Stomach (tissue), 9 donors: ENCODE data around the gene GOLGA2. TPM values are rescaled to one million over a fixed set of nuclear protein-coding genes. Genes with fewer than 3 reads are reported as not detected.
A peak's percentile ranks its signal among the peaks of the same experiment; 100 is the strongest.

ENCODE experiments used
- DNase-seq, 2 donors: peaks; one replicate each; pipeline versions ENCODE4 v3.0.0 to v3.0.0-alpha.2; 2013 to 2019
- H3K27ac ChIP-seq, 5 donors: fragments of 200-600 bp in 4 of 5; sonication (generic) in 4 of 5; one replicate each; pipeline ENCODE4 v1.5.1; 2013 to 2019; ENCODE audit warnings: mild to moderate bottlenecking in 1 of 5, moderate library complexity in 1 of 5
- H3K27me3 ChIP-seq, 3 donors: fragments of 200-600 bp; sonication (generic); one replicate each; pipeline ENCODE4 v1.5.1; 2017 to 2019; ENCODE audit warnings: mixed run types in 1 of 3
- H3K36me3 ChIP-seq, 4 donors: fragments of 200-600 bp; sonication (generic); 1 replicate in 3 of 4; 2 replicates in 1 of 4; pipeline ENCODE4 v1.5.1; 2016 to 2019
- H3K4me1 ChIP-seq, 4 donors: fragments of 200-600 bp; sonication (generic); one replicate each; pipeline ENCODE4 v1.5.1; 2016 to 2019
- H3K4me3 ChIP-seq, 4 donors: fragments of 200-600 bp; sonication (generic) in 3 of 4; one replicate each; pipeline ENCODE4 v1.5.1; 2016 to 2019; ENCODE audit warnings: mild to moderate bottlenecking in 1 of 4
- H3K9me3 ChIP-seq, 4 donors: fragments of 200-600 bp; sonication (generic); one replicate each; pipeline ENCODE4 v1.5.1; 2016 to 2019
- CTCF ChIP-seq, 7 experiments: fragments of 450-650 bp in 4 of 7; fragments of 200-600 bp in 3 of 7; sonication (generic) in 3 of 7; IDR thresholded peaks; one replicate each; pipeline ENCODE4 v1.5.1; 2016 to 2019; ENCODE audit warnings: antibody characterized with exemption in 7 of 7, control low read depth in 2 of 7, mild to moderate bottlenecking in 1 of 7
- EP300 ChIP-seq: sonication (generic); formaldehyde crosslinking; IDR thresholded peaks from one replicate; pipeline ENCODE4 v1.6.1; 2017; ENCODE audit warnings: antibody characterized with exemption
- POLR2A ChIP-seq, 4 donors: fragments of 450-650 bp; IDR thresholded peaks; one replicate each; pipeline ENCODE4 v1.6.1; 2016; ENCODE audit warnings: antibody characterized with exemption in 4 of 4, control low read depth in 2 of 4, mild to moderate bottlenecking in 1 of 4, moderate library complexity in 1 of 4
- POLR2AphosphoS5 ChIP-seq, 3 donors: sonication (generic); formaldehyde crosslinking; IDR thresholded peaks; one replicate each; pipeline ENCODE4 v1.6.1; 2016; ENCODE audit warnings: antibody characterized with exemption in 3 of 3
- WGBS, 5 donors: extraction: QIAGEN DNeasy Blood & Tissue Kit in 3 of 5; methylation state at CpG; one replicate each; pipeline versions ENCODE4 v1.1.5 to v1.1.7; 2013 to 2018; 5-methylcytosine and 5-hydroxymethylcytosine counted together
- intact Hi-C: fragments of 100-400 bp; cut with DNase I; formaldehyde crosslinking; loops from one replicate; pipeline ENCODE4 v1.15.1; 2023; ENCODE audit warnings: low total_unique reads
- polyA plus RNA-seq, 3 donors: library from polyadenylated mRNA; stranded (reverse); fragments of 200-250 nt; gene quantifications; one replicate each; pipeline ENCODE4 v1.2.3, GENCODE V29; 2013
- total RNA-seq, 5 donors: library from RNA; depleted of rRNA; stranded (reverse); fragments of >200 nt; gene quantifications; one replicate each; pipeline versions ENCODE4 v1.1.0 to v1.2.3, GENCODE V29; 2014 to 2016
- donor health status: healthy with polysubstance abuse.
- donor health status: Bipolar disorder and iron deficiency.
- donor health status: healthy.

GOLGA2 gene
- total and polyA plus RNA-seq, 8 donors, result 48.4 to 204 (median 63.8) TPM

- Histone ChIP-seq H3K27ac (peak overlapping the region in 2 of 5 donors; percentile 19 to 60), H3K36me3 (peaks cover 0 to 6% (median 6%) of the 10 kb centered on the region in 4 donors), H3K4me1 (peaks cover 12 to 29% (median 22%) of the 10 kb centered on the region in 4 donors), H3K4me3 (peak overlapping the region; percentile 40 to 54 (median 48)), H3K27me3 (peaks cover 0 to 23% (median 0%) of the 10 kb centered on the region in 3 donors), H3K9me3 (no peaks in the 10 kb centered on the region)
- WGBS, 5 donors, result 20 to 42% (median 31%) methylated on average over 25 to 43 of the region's 43 CpGs
- TF ChIP-seq EP300 (no peak), POLR2A (IDR thresholded peaks at IDR 0.05) (no peak), CTCF (IDR thresholded peaks at IDR 0.05) (no peak), POLR2AphosphoS5 (IDR thresholded peaks at IDR 0.05) (no peak)
- no peak for DNase-seq
- intact Hi-C loops, result no loop called here
Measured at GRCh38 chr9:128250839-128251731, 24.7 kb downstream of the GOLGA2 start.

- 8 to 48% (median 14%) methylated on average over 20 to 81 of the region's 81 CpGs for WGBS, 5 donors
- Histone ChIP-seq H3K27ac (peak overlapping the region; percentile 19 to 60 (median 49)), H3K27me3 (peaks cover 0 to 30% (median under 1%) of the 10 kb centered on the region in 3 donors), H3K4me3 (peak overlapping the region; percentile 40 to 54 (median 48)), H3K4me1 (peaks cover 16 to 35% (median 32%) of the 10 kb centered on the region in 4 donors), H3K36me3 (peaks cover 0 to 3% (median 0%) of the 10 kb centered on the region in 4 donors), H3K9me3 (no peaks in the 10 kb centered on the region)
- intact Hi-C loops, result no loop called here
- peak; percentile 96 to 99 for DNase-seq
- TF ChIP-seq EP300, result no peak
- TF ChIP-seq POLR2AphosphoS5 (IDR thresholded peaks at IDR 0.05), result peak in 1 of 3 donors; percentile 13
Measured at GRCh38 chr9:128249908-128250838, 25.6 kb downstream of the GOLGA2 start.

- H3K27ac ChIP-seq, result peak overlapping the region in 3 of 5 donors; percentile 19 to 60 (median 49)
- peaks cover 18 to 38% (median 37%) of the 10 kb centered on the region in 4 donors for H3K4me1 ChIP-seq
- no peaks in the 10 kb centered on the region for H3K36me3 ChIP-seq
- peak overlapping the region in 1 of 4 donors; percentile 54 for H3K4me3 ChIP-seq
- intact Hi-C loops, result no loop called here
- DNase-seq, result peak in 1 of 2 donors; percentile 39
- peaks cover 0 to 36% (median 6%) of the 10 kb centered on the region in 3 donors for H3K27me3 ChIP-seq
- no peaks in the 10 kb centered on the region for H3K9me3 ChIP-seq
- no peak for TF ChIP-seq CTCF (IDR thresholded peaks at IDR 0.05)
- TF ChIP-seq POLR2AphosphoS5 (IDR thresholded peaks at IDR 0.05), result no peak
- TF ChIP-seq EP300, result no peak
- TF ChIP-seq POLR2A (IDR thresholded peaks at IDR 0.05), result no peak
- WGBS, 5 donors, result 60 to 81% (median 77%) methylated on average over 8 of the region's 8 CpGs
Measured at GRCh38 chr9:128249558-128249907, 26.3 kb downstream of the GOLGA2 start.

GRCh38 chr9:128247226-128247803 lies 28.5 kb downstream of the GOLGA2 start:
- Histone ChIP-seq H3K27ac (no peak overlapping the region), H3K4me1 (peaks cover 18 to 42% (median 37%) of the 10 kb centered on the region in 4 donors), H3K36me3 (no peaks in the 10 kb centered on the region), H3K27me3 (peaks cover 0 to 54% (median 10%) of the 10 kb centered on the region in 3 donors), H3K4me3 (no peak overlapping the region), H3K9me3 (no peaks in the 10 kb centered on the region)
- WGBS, 5 donors, result 74 to 100% (median 83%) methylated on average over 1 to 5 of the region's 5 CpGs
- TF ChIP-seq POLR2AphosphoS5 (IDR thresholded peaks at IDR 0.05) (no peak), CTCF (IDR thresholded peaks at IDR 0.05) (no peak), POLR2A (IDR thresholded peaks at IDR 0.05) (no peak), EP300 (no peak)
- DNase-seq, result no peak
- intact Hi-C loops, result no loop called here
